ENCODE results near the gene KY. TPM values are rescaled to one million over a fixed set of nuclear protein-coding genes. Genes with fewer than 3 reads are reported as not detected.
"Not testable (repeated sequence)": the region's sequence is repeated elsewhere in the genome, so short reads cannot be mapped to it uniquely, and the experiment has no call there.

KY gene
- total and polyA plus RNA-seq, 3 experiments from 2014 or later: 0.36 TPM; not detected in 2

DNA sequence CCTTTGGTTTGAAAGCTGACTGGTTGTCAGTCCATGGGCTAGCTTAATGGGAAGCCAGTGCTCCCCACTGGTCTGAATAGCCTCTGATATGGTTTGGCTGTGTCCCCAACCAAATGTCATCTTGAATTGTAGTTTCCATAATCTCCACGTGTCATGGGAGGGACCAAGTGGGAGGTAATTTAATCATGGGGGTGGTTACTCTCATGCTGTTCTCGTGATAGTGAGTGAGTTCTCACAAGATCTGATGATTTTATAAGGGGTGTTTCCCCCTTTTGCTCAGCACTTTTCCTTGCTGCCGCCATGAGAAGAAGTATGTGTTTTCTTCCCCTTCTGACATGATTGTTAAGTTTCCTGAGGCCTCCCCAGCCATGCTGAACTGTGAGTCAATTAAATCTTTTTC, 55.8 kb downstream of the KY start:
- CTCF ChIA-PET; H3K4me3 ChIP-seq (ENCODE audit: low read length); H3K4me1 Mint-ChIP-seq; H3K36me3 Mint-ChIP-seq; POLR2A ChIA-PET; H3K36me3 ChIP-seq (ENCODE audit: insufficient read depth, low read length); H3K4me1 ChIP-seq (ENCODE audit: insufficient read depth, low read length); H3K9me3 ChIP-seq (ENCODE audit: low read length); H3K9me3 Mint-ChIP-seq; DNase-seq; H3K27ac ChIP-seq (ENCODE audit: low read depth, low read length); H3K4me3 Mint-ChIP-seq; H3K27me3 ChIP-seq (ENCODE audit: insufficient read depth, low read length, poor library complexity, severe bottlenecking); H3K27ac Mint-ChIP-seq: not testable (repeated sequence)
- peaks cover 9 to 11% of the 10 kb centered on the region in 2 donors for H3K27me3 Mint-ChIP-seq

- H3K27ac ChIP-seq (ENCODE audit: low read depth, low read length): no peak overlapping the region
- no peaks in the 10 kb centered on the region for H3K4me1 Mint-ChIP-seq
- no peaks in the 10 kb centered on the region for H3K36me3 Mint-ChIP-seq
- no peak for DNase-seq
- no peaks in the 10 kb centered on the region for H3K36me3 ChIP-seq (ENCODE audit: insufficient read depth, low read length)
- no peak overlapping the region for H3K4me3 ChIP-seq (ENCODE audit: low read length)
- H3K27me3 Mint-ChIP-seq: peaks cover 12% of the 10 kb centered on the region in 2 donors
- POLR2A ChIA-PET: no interaction called here
- H3K9me3 Mint-ChIP-seq: peaks cover 0 to 2% (median 0%) of the 10 kb centered on the region in 5 donors
- no peak overlapping the region for H3K27ac Mint-ChIP-seq
- H3K4me1 ChIP-seq (ENCODE audit: insufficient read depth, low read length): no peaks in the 10 kb centered on the region
- H3K27me3 ChIP-seq (ENCODE audit: insufficient read depth, low read length, poor library complexity, severe bottlenecking): no peaks in the 10 kb centered on the region
- H3K4me3 Mint-ChIP-seq: no peak overlapping the region
- CTCF ChIA-PET: no interaction called here
- H3K9me3 ChIP-seq (ENCODE audit: low read length): no peaks in the 10 kb centered on the region
Measured at GRCh38 chr3:134594331-134594741, 56.5 kb downstream of the KY start.

GRCh38 chr3:134592806-134593205, 58.0 kb downstream of the KY start:
- ChIA-PET POLR2A (no interaction called here), CTCF (no interaction called here)

DNA sequence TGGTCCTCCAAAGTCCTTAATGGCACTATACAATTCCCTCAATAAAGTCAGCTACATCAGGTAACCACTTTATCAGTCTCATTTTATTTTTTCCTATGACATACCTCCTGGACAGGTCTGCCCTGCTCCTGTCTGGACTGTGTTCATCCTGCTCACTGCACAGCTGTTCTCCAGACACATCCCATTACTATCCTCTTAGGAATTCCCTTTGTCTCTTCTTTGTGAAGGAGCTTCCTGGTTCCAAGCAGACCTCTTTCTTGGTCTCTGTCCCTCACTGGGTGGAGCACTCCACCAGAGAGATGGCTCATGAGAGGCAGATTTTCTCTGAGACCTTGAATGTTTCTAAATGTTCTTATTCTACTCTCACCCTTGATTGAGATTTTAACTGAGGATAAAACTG, 60.1 kb downstream of the KY start:
- peaks cover 20 to 22% of the 10 kb centered on the region in 2 donors for H3K27me3 Mint-ChIP-seq
- POLR2A ChIA-PET: no interaction called here

More at GRCh38 chr3:134592806-134593205, 58.0 kb downstream of the KY start:
- Histone ChIP-seq H3K36me3 (ENCODE audit: insufficient read depth, low read length) (no peaks in the 10 kb centered on the region), H3K4me1 (ENCODE audit: insufficient read depth, low read length) (no peaks in the 10 kb centered on the region), H3K9me3 (ENCODE audit: low read length) (no peaks in the 10 kb centered on the region), H3K27ac (ENCODE audit: low read depth, low read length) (no peak overlapping the region), H3K27me3 (ENCODE audit: insufficient read depth, low read length, poor library complexity, severe bottlenecking) (no peaks in the 10 kb centered on the region), H3K4me3 (ENCODE audit: low read length) (no peak overlapping the region)
- Mint-ChIP-seq H3K27me3 (peaks cover 12 to 15% of the 10 kb centered on the region in 2 donors), H3K4me3 (no peak overlapping the region), H3K27ac (no peak overlapping the region), H3K36me3 (no peaks in the 10 kb centered on the region), H3K4me1 (no peaks in the 10 kb centered on the region), H3K9me3 (peaks cover 0 to 2% (median 0%) of the 10 kb centered on the region in 5 donors)
- DNase-seq: no peak

DNA sequence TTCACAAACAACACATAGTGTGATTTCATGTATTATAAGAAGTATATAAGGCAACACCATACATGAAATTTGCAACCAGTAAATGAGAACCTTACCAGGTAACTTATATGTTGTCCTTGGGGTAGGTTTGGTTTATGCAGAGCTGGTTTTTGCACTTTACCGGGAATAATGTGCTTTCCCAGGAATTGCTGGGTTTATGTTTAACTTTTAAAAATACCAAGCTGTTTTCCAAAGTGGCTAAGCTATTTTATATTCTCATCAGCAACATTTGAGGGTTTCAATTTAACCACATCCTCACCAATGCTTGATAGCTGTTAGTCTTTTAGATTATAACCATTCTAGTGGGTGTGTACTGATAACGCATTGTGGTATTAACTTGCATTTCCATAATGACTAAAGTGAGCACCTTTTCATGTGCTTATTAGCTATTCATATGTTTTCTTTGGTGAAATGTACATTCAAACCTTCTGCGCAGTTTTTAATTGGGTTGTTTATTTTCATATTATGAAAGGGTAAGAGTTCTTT, 71.6 kb downstream of the KY start:
- no peaks in the 10 kb centered on the region for H3K27me3 ChIP-seq (ENCODE audit: insufficient read depth, low read length, poor library complexity, severe bottlenecking)
- no peak for DNase-seq
- Mint-ChIP-seq H3K4me1 (no peaks in the 10 kb centered on the region), H3K27me3 (peaks cover 0 to 4% of the 10 kb centered on the region in 2 donors), H3K9me3 (peaks cover 4 to 14% (median 10%) of the 10 kb centered on the region in 5 donors), H3K4me3 (no peak overlapping the region), H3K36me3 (peaks cover 0 to 27% (median 0%) of the 10 kb centered on the region in 3 donors), H3K27ac (no peak overlapping the region)
- ChIA-PET POLR2A (no interaction called here), CTCF (no interaction called here)
- H3K4me3 ChIP-seq (ENCODE audit: low read length): no peak overlapping the region
- H3K4me1 ChIP-seq (ENCODE audit: insufficient read depth, low read length): no peaks in the 10 kb centered on the region
- H3K27ac ChIP-seq (ENCODE audit: low read depth, low read length): no peak overlapping the region
- no peaks in the 10 kb centered on the region for H3K9me3 ChIP-seq (ENCODE audit: low read length)
- no peaks in the 10 kb centered on the region for H3K36me3 ChIP-seq (ENCODE audit: insufficient read depth, low read length)

More for the DNA sequence above, 60.1 kb downstream of the KY start:
- peaks cover 0 to 6% (median 0%) of the 10 kb centered on the region in 3 donors for H3K36me3 Mint-ChIP-seq
- no peak overlapping the region for H3K27ac Mint-ChIP-seq
- H3K4me1 Mint-ChIP-seq: no peaks in the 10 kb centered on the region
- Histone ChIP-seq H3K4me1 (ENCODE audit: insufficient read depth, low read length) (no peaks in the 10 kb centered on the region), H3K36me3 (ENCODE audit: insufficient read depth, low read length) (no peaks in the 10 kb centered on the region), H3K27ac (ENCODE audit: low read depth, low read length) (no peak overlapping the region), H3K27me3 (ENCODE audit: insufficient read depth, low read length, poor library complexity, severe bottlenecking) (no peaks in the 10 kb centered on the region), H3K9me3 (ENCODE audit: low read length) (no peaks in the 10 kb centered on the region), H3K4me3 (ENCODE audit: low read length) (no peak overlapping the region)
- peaks cover 0 to 2% (median 0%) of the 10 kb centered on the region in 5 donors for H3K9me3 Mint-ChIP-seq
- DNase-seq: no peak
- CTCF ChIA-PET: interaction anchor here (2.3 kb wide), 1 partner anchor 10 kb away, joined by 7 read pairs; no protein-coding TSS in a partner anchor
- H3K4me3 Mint-ChIP-seq: no peak overlapping the region

- H3K9me3 ChIP-seq (ENCODE audit: low read length): no peaks in the 10 kb centered on the region
- DNase-seq: no peak
- ChIA-PET CTCF (no interaction called here), POLR2A (no interaction called here)
- no peaks in the 10 kb centered on the region for H3K4me1 ChIP-seq (ENCODE audit: insufficient read depth, low read length)
- no peak overlapping the region for H3K4me3 Mint-ChIP-seq
- no peaks in the 10 kb centered on the region for H3K27me3 ChIP-seq (ENCODE audit: insufficient read depth, low read length, poor library complexity, severe bottlenecking)
- H3K36me3 ChIP-seq (ENCODE audit: insufficient read depth, low read length): no peaks in the 10 kb centered on the region
- H3K27me3 Mint-ChIP-seq: peaks cover 4 to 5% of the 10 kb centered on the region in 2 donors
- H3K4me3 ChIP-seq (ENCODE audit: low read length): no peak overlapping the region
- peaks cover 6 to 19% (median 11%) of the 10 kb centered on the region in 5 donors for H3K9me3 Mint-ChIP-seq
- H3K27ac Mint-ChIP-seq: no peak overlapping the region
- H3K4me1 Mint-ChIP-seq: no peaks in the 10 kb centered on the region
- H3K36me3 Mint-ChIP-seq: peaks cover 0 to 38% (median 0%) of the 10 kb centered on the region in 3 donors
- H3K27ac ChIP-seq (ENCODE audit: low read depth, low read length): no peak overlapping the region
Measured at GRCh38 chr3:134576831-134577230, 74.0 kb downstream of the KY start.

GRCh38 chr3:134576426-134576825, 74.4 kb downstream of the KY start:
- no peaks in the 10 kb centered on the region for H3K9me3 ChIP-seq (ENCODE audit: low read length)
- Mint-ChIP-seq H3K9me3 (peaks cover 6 to 19% (median 11%) of the 10 kb centered on the region in 5 donors), H3K36me3 (peaks cover 0 to 38% (median 0%) of the 10 kb centered on the region in 3 donors), H3K27me3 (peaks cover 4 to 5% of the 10 kb centered on the region in 2 donors), H3K4me1 (no peaks in the 10 kb centered on the region), H3K4me3 (no peak overlapping the region), H3K27ac (no peak overlapping the region)
- ChIA-PET POLR2A (no interaction called here), CTCF (no interaction called here)
- no peaks in the 10 kb centered on the region for H3K27me3 ChIP-seq (ENCODE audit: insufficient read depth, low read length, poor library complexity, severe bottlenecking)
- DNase-seq: no peak
- H3K36me3 ChIP-seq (ENCODE audit: insufficient read depth, low read length): no peaks in the 10 kb centered on the region
- H3K4me1 ChIP-seq (ENCODE audit: insufficient read depth, low read length): no peaks in the 10 kb centered on the region
- H3K27ac ChIP-seq (ENCODE audit: low read depth, low read length): no peak overlapping the region
- H3K4me3 ChIP-seq (ENCODE audit: low read length): no peak overlapping the region

DNA sequence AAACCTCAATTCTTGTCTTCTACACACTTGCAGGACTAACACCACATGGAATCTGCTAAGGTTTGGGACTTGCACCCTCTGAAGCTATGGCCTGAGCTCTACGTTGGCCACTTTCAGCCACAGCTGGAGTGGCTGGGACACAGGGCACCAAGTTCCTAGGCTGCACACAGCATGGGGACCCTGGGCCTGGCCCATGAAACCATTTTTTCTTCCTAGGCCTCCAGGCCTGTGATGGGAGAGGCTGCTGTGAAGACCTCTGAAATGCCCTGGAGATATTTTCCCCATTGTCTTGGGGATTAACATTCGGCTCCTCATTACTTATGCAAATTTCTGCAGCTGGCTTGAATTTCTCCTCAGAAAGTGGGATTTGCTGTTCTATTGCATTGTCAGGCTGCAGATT, 80.9 kb downstream of the KY start:
- H3K4me3 ChIP-seq (ENCODE audit: low read length); H3K4me1 ChIP-seq (ENCODE audit: insufficient read depth, low read length); H3K9me3 ChIP-seq (ENCODE audit: low read length); H3K4me3 Mint-ChIP-seq; H3K27me3 ChIP-seq (ENCODE audit: insufficient read depth, low read length, poor library complexity, severe bottlenecking); DNase-seq; H3K36me3 ChIP-seq (ENCODE audit: insufficient read depth, low read length); H3K4me1 Mint-ChIP-seq; CTCF ChIA-PET; H3K27ac Mint-ChIP-seq; H3K27me3 Mint-ChIP-seq; H3K27ac ChIP-seq (ENCODE audit: low read depth, low read length); POLR2A ChIA-PET: not testable (repeated sequence)
- H3K9me3 Mint-ChIP-seq: peaks cover 17 to 33% (median 29%) of the 10 kb centered on the region in 5 donors
- peaks cover 0 to 27% (median 0%) of the 10 kb centered on the region in 3 donors for H3K36me3 Mint-ChIP-seq

All from CD8-positive, alpha-beta memory T cell (primary cell).